Astrocyte of the cerebellum (primary cell): Measurements from ENCODE around the gene CCDC57.

Experiments
- DNase-seq: peaks from one replicate; pipeline ENCODE4 v3.0.0-alpha.2; 2011; ENCODE audit warnings: low read depth
- H3K4me3 ChIP-seq: 2 replicates; pipeline ENCODE4 v1.5.1; 2011; ENCODE audit warnings: mild to moderate bottlenecking, low read depth, low read length, moderate library complexity
- in situ Hi-C: cut with HindIII; loops from 2 replicates; pipeline ENCODE4 v1.10.0; 2017; ENCODE audit warnings: low sequenced_read_pairs
- TF ChIP-seq, protein P1 (sequence below): IDR thresholded peaks from 2 replicates; pipeline ENCODE4 v1.5.1; 2012; ENCODE audit warnings: low read length, low read depth, moderate library complexity, mild to moderate bottlenecking; ENCODE audit errors: missing control alignments

The CCDC57 gene

DNA sequence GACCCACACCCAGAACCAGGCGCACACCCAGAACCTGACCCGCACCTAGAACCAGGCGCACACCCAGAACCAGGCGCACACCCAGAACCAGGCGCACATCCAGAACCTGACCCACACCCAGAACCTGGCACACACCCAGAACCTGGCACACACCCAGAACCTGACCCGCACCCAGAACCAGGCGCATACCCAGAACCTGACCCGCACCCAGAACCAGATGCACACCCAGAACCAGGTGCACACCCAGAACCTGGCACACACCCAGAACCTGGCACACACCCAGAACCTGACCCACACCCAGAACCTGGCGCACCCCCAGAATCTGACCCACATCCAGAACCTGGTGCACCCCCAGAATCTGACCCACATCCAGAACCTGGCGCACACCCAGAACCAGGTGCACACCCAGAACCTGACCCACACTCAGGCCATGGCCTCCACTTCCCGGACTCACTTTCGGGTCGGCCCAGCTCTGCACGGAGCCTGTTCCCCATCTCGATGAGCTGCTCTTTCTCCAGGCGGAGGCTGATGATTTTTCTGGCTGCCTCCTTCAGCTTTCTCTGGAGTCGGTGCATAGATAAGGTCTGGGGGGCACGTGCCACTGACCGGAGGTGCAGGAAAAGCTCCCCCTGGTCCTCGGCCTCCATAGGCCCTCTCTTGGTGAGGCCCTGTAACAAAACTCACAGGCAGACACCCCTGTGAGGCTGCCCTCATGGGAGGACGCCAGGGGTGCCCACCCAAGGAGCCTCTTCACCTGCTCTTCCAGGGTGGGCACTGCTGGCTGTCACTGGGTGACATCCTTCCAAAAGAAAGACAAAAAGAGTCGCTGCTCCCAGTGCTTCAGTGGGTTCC lies 61.3 kb downstream of the CCDC57 start:
- in situ Hi-C loops, result no loop called here
- TF ChIP-seq, protein P1, sequence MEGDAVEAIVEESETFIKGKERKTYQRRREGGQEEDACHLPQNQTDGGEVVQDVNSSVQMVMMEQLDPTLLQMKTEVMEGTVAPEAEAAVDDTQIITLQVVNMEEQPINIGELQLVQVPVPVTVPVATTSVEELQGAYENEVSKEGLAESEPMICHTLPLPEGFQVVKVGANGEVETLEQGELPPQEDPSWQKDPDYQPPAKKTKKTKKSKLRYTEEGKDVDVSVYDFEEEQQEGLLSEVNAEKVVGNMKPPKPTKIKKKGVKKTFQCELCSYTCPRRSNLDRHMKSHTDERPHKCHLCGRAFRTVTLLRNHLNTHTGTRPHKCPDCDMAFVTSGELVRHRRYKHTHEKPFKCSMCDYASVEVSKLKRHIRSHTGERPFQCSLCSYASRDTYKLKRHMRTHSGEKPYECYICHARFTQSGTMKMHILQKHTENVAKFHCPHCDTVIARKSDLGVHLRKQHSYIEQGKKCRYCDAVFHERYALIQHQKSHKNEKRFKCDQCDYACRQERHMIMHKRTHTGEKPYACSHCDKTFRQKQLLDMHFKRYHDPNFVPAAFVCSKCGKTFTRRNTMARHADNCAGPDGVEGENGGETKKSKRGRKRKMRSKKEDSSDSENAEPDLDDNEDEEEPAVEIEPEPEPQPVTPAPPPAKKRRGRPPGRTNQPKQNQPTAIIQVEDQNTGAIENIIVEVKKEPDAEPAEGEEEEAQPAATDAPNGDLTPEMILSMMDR, result no peak

DNA sequence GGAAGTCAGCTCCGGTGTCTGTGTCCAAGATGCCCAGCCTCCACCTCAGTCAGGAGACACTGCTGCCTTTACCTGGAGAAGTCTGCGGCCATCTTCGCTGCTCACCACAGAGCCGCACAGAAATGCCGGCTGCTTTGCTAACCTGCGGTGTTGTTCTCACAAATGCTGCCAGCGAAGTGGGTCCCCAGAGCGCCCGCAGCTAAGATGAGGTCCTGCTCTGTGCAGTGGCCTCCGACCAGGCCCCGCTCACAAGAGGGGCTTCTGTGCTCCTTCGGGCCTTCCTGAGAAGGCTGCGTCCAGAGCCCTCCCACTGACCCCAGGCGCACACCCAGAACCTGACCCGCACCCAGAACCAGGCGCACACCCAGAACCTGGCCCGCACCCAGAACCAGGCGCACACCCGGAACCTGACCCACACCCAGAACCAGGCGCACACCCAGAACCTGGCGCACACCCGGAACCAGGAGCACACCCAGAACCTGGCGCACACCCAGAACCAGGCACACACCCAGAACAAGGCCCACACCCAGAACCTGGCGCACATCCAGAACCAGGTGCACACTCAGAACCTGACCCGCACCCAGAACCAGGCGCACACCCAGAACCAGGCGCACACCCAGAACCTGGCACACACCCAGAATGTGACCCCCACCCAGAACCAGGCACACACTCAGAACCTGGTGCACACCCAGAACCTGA lies 63.1 kb downstream of the CCDC57 start:
- in situ Hi-C loops, result no loop called here
- no peak overlapping the region for H3K4me3 ChIP-seq
- TF ChIP-seq, protein P1, result no peak
- DNase-seq, result no peak

More for the DNA sequence above, 61.3 kb downstream of the CCDC57 start:
- no peak for DNase-seq
- H3K4me3 ChIP-seq, result no peak overlapping the region

DNA sequence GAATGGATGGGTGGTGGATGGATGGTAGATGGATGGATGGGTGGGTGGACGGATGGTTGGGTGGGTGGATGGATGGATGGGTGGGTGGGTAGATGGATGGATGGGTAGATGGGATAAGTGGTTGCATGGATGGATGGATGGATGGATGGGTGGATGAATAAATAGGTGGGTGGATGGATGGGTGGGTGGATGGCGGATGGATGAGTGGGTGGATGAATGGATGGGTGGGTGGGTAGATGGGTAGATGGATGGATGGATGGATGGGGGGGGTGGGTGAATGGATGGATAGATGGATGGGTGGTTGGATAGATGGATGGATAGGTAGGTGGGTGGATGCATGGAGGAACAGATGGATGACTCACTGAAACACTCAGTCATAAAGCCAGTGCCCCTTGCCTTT lies 63.6 kb downstream of the CCDC57 start:
- no peak overlapping the region for H3K4me3 ChIP-seq
- no peak for DNase-seq
- TF ChIP-seq, protein P1, result no peak
- in situ Hi-C loops, result no loop called here

DNA sequence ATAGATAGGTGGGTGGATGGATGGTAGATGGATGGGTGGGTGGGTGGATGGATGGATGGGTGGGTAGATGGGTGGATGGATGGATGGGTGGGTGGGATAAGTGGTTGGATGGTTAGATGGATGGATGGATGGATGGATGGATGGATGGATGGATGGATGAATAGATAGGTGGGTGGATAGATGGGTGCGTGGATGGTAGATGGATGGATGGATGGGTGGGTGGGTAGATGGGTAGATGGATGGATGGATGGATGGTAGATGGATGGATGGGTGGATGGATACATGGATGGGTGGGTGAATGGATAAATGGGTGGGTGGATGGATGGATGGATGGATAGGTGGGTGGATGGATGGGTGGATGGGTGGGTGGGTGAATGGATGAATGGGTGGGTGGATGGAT lies 64.6 kb downstream of the CCDC57 start:
- in situ Hi-C loops, result no loop called here
- DNase-seq, result no peak
- TF ChIP-seq, protein P1, result no peak
- H3K4me3 ChIP-seq, result no peak overlapping the region

DNA sequence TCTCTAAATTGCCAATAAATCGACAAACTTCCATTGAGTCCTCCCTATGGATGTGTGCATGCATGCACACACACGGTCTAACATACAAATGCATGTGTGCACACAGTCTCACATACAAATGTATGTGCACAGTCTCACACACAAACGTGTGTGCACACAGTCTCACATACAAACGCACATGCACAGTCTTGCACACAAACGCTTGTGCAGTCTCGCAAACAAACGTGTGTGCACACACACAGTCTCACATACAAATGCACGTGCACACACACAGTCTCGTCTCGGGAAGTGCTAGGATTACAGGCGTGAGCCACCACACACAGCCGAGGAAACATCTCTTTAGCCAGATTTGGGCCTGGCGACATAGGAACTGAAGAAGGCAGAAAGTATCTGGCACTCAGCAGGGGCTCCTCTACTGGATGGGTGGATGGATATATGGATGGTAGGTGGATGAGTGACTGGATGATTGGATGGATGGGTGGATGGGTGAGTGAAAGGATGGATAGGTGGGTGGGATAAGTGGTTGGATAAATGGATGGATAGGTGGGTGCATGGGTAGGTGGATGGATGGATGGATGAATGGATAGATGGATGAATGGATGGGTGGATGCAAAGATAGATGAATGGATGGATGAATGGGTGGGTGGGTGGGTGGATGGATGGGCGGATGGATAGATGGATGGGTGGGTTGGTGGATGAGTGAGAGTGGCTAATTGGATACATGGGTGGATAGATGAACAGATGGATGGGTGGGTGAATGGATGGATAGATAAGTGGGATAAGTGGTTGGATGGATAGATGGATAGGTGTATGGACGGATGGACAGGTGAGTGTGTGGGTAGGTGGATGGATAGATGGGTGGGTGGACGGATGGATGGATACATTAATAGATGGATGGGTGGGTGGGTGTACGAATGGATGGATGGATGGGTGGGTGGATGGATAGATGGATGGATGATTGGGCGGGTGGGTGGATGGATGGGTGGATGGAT lies 65.7 kb downstream of the CCDC57 start:
- TF ChIP-seq, protein P1, result no peak
- no peak for DNase-seq
- H3K4me3 ChIP-seq, result no peak overlapping the region
- in situ Hi-C loops, result no loop called here
